ENCODE results near the gene CSTPP1. TPM values are rescaled to one million over a fixed set of nuclear protein-coding genes. Genes with fewer than 3 reads are reported as not detected.

CSTPP1 gene
- total and polyA plus RNA-seq, 2 of the 8 experiments (the other 6 are each of a cell fraction or from before 2014, with no cell fraction given) = 24.2 to 28.7 TPM

DNA sequence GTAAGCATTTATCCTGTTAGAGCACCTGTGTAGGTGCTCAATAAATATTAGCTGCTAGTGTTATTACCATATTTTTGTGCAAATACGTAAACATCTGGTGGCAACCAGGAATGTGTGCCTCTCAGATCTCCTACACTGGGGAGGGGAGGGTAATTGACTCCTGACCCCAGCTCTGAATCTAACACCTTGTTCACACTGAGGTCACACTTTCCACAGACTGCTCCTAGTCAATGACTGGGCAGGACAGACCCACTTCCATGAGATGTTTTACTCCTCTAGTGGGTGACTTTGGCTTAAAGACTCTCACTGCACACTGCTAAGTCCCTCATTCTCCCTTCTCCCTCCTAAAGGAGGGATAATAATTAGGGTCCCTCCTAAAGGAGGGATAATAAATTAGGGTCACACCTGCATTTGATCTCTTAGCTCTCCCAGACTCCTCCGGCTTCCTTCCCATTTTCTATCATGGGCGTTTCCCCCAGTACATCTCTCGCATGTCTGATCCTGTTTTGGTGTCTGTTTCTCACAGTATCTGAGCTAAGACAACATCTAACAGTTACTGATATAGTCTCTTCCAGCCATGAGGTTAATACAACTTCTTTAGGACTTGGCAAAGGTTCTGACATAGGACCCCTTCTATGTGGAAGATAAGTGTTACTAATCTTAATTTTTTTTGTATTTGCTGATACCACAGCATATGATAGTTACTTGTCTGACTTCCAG, 8.0 kb downstream of the CSTPP1 start:
- POLR2A ChIA-PET (ENCODE audit: partially characterized antibody) = interaction anchor here (0.6 kb wide), 3 partner anchors 11 to 35 kb away, joined by 3 read pairs; no protein-coding TSS in a partner anchor
- Histone ChIP-seq H4K8ac (ENCODE audit: extremely low read depth, insufficient read depth, low read length) (no peak overlapping the region), H3K56ac (replicated peaks; ENCODE audit: insufficient read length, low read depth, low read length) (peak overlapping the region; percentile 11), H3K9ac (replicated peaks in 1 of 4; ENCODE audit: extremely low read depth in 1 of 4, low read depth in 3 of 4, low read length in 3 of 4) (no peak overlapping the region), H3K9me3 (ENCODE audit: insufficient read depth in 2 of 2, low read depth in 1 of 2, low read length in 1 of 2) (no peaks in the 10 kb centered on the region), H3K18ac (ENCODE audit: extremely low read depth, low read length) (no peak overlapping the region), H4K91ac (replicated peaks; ENCODE audit: insufficient read length, low read length) (no peak overlapping the region), H3K23ac (ENCODE audit: insufficient read length) (no peak overlapping the region), H3K27me3 (replicated peaks in 1 of 4; ENCODE audit: control insufficient read depth in 3 of 4, extremely low read depth in 1 of 4, insufficient read depth in 3 of 4, low read length in 3 of 4) (no peaks in the 10 kb centered on the region), H3K4ac (replicated peaks; ENCODE audit: insufficient read length, low read depth, low read length) (no peak overlapping the region), H3K4me1 (replicated peaks in 1 of 4; ENCODE audit: control insufficient read depth in 3 of 4, insufficient read depth in 4 of 4, low read length in 3 of 4) (no peaks in the 10 kb centered on the region), H2BK120ac (replicated peaks; ENCODE audit: low read depth, low read length) (no peak overlapping the region), H4K5ac (ENCODE audit: insufficient read length, low read depth, low read length) (no peak overlapping the region), H2BK12ac (ENCODE audit: low read depth, low read length) (no peak overlapping the region), H2AFZ (ENCODE audit: low read length) (no peak overlapping the region), H2AK5ac (ENCODE audit: low read depth, low read length) (no peak overlapping the region), H4K20me1 (replicated peaks in 1 of 2; ENCODE audit: control insufficient read depth in 1 of 2, insufficient read depth in 2 of 2, low read length in 2 of 2) (no peaks in the 10 kb centered on the region), H3K79me1 (ENCODE audit: low read depth, low read length) (no peaks in the 10 kb centered on the region), H3K27ac (ENCODE audit: low read depth, low read length) (no peak overlapping the region), H3K14ac (ENCODE audit: insufficient read length) (no peak overlapping the region), H2BK5ac (ENCODE audit: low read depth, low read length) (no peak overlapping the region), H3K36me3 (ENCODE audit: control insufficient read depth in 2 of 4, insufficient read depth in 4 of 4, low read length in 3 of 4) (0 out of 8 replicates have a peak, but pooled peaks cover 0 to 4% (median 0%) of the 10 kb centered on the region in 4 experiments), H3K23me2 (ENCODE audit: low read depth, low read length) (no peaks in the 10 kb centered on the region), H3K4me3 (ENCODE audit: extremely low read depth in 1 of 4, insufficient read depth in 2 of 4, low read depth in 3 of 4, low read length in 4 of 4) (no peak overlapping the region), H2BK15ac (ENCODE audit: low read length) (no peak overlapping the region), H3K4me2 (ENCODE audit: insufficient read depth in 1 of 2, low read depth in 2 of 2, low read length in 2 of 2) (no peak overlapping the region), H3K79me2 (ENCODE audit: control insufficient read depth in 1 of 2, insufficient read depth in 2 of 2, low read length in 2 of 2) (no peaks in the 10 kb centered on the region), H2BK20ac (ENCODE audit: low read length) (no peak overlapping the region)
- FAIRE-seq (no peak), DNase-seq (ENCODE audit: low read depth in 1 of 2, low spot score in 2 of 2) (no peak)
- WGBS, 2 experiments (ENCODE audit: extremely low coverage in 1 of 2, insufficient coverage in 1 of 2, insufficient read length in 1 of 2, insufficient replicate concordance in 2 of 2, low coverage in 1 of 2, low lambda C conversion rate in 2 of 2, missing lambda C conversion rate in 1 of 2) = 91% methylated on average over 4 of the region's 4 CpGs; no CpG with 5 or more reads in 1 of the 2 experiments
- CTCF ChIA-PET (ENCODE audit: partially characterized antibody) = interaction anchor here (0.8 to 2.8 kb wide), 5 partner anchors 8 to 208 kb away, joined by 3 to 7 read pairs (median 4); partner anchors contain the start of gene CSTPP1
- TF ChIP-seq KDM1A (IDR thresholded peaks at IDR 0.05; ENCODE audit: borderline replicate concordance, low read length) = no peak
- TF ChIP-seq GTF2F1 (IDR thresholded peaks at IDR 0.05; ENCODE audit: borderline replicate concordance, low read depth, low read length) = no peak
- no peak for TF ChIP-seq ZNF274 (IDR thresholded peaks at IDR 0.05; ENCODE audit: borderline replicate concordance, extremely low read depth, low read length)
- TF ChIP-seq SUZ12 (IDR thresholded peaks at IDR 0.05; ENCODE audit: low read length) = no peak
- TF ChIP-seq CREB1 (IDR thresholded peaks at IDR 0.05) = no peak
- TF ChIP-seq RXRA (IDR thresholded peaks at IDR 0.05; ENCODE audit: insufficient read depth, low read depth, low read length) = no peak
- TF ChIP-seq ASH2L (IDR thresholded peaks at IDR 0.05; ENCODE audit: low read length) = no peak
- no peak for TF ChIP-seq SRF (IDR thresholded peaks at IDR 0.05; ENCODE audit: low read depth, low read length)
- TF ChIP-seq NANOG (IDR thresholded peaks at IDR 0.05; ENCODE audit: insufficient read depth, low read depth, low read length, poor library complexity, severe bottlenecking) = no peak
- TF ChIP-seq, protein P1, sequence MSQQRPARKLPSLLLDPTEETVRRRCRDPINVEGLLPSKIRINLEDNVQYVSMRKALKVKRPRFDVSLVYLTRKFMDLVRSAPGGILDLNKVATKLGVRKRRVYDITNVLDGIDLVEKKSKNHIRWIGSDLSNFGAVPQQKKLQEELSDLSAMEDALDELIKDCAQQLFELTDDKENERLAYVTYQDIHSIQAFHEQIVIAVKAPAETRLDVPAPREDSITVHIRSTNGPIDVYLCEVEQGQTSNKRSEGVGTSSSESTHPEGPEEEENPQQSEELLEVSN (IDR thresholded peaks at IDR 0.05) = no peak
- TF ChIP-seq TAF1 (IDR thresholded peaks at IDR 0.05; ENCODE audit: low read depth, low read length) = no peak
- TF ChIP-seq, protein P2, sequence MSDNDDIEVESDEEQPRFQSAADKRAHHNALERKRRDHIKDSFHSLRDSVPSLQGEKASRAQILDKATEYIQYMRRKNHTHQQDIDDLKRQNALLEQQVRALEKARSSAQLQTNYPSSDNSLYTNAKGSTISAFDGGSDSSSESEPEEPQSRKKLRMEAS (IDR thresholded peaks at IDR 0.05) = no peak
- no peak for TF ChIP-seq CEBPB (IDR thresholded peaks at IDR 0.05; ENCODE audit: low read depth, low read length)
